Caki2 (cell line): ENCODE data around the gene SPPL2B. TPM values are rescaled to one million over a fixed set of nuclear protein-coding genes. Genes with fewer than 3 reads are reported as not detected.
"Not testable (repeated sequence)": the region's sequence is repeated elsewhere in the genome, so short reads cannot be mapped to it uniquely, and the experiment has no call there.

Experiments used
- DNase-seq: peaks from one replicate; pipeline ENCODE4 v3.0.0-alpha.2; 2015; ENCODE audit warnings: low read depth
- in situ Hi-C: cut with HindIII; loops from 2 replicates; pipeline ENCODE4 v1.10.0; 2016; ENCODE audit warnings: low sequenced_read_pairs, low pct_unique_long_range_greater_than_20kb, mixed read lengths
- total RNA-seq: library from RNA; depleted of rRNA; stranded (reverse); fragments of >200 nt; shearing (Covaris generic); gene quantifications from 2 replicates; pipeline ENCODE4 v1.2.3, GENCODE V29; 2014; ENCODE audit warnings: low replicate concordance

SPPL2B gene
- total RNA-seq, 1 experiment from 2014 or later, result 20.6 TPM

DNA sequence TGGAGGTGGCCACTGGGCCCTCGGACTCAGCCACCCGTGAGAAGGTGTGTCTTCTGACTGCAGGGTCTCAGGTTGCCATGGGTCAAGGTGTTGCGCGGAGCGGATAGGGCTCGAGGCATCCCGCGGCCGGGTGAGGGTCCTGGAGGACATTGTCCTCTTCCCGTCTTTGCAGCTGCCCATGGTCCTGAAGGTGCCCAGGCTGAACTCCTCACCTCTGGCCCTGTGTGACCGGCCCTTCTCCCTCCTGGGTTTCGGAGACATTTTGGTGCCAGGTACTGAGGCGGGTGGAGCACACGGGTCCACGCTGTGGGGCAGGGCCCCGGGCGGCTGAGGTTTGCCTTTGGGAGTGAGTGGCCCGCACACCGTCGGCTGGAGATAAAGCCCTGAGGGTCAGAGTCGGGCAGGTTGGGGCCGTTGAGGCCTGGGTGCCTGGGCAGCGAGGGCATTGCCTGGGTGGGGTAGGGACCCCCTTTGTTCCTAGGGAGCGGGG is 15.9 kb downstream of the SPPL2B start:
- in situ Hi-C loops, result no loop called here

DNA sequence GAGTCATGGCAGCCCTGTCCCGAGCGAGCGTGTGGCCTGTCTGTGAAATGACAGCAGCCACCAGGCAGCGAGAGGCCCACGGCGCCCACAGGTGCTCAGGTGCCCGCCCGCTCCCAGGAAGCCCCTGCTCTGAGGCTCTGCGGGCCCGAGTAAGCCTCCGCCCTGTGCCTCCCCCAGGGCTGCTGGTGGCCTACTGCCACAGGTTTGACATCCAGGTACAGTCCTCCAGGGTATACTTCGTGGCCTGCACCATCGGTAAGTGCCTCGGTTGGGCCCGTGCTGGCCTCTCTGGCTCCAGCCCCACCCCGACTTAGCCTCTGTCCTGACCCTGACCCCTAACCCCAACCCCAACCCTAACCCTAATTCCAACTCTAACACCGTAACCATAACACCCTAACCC is 16.6 kb downstream of the SPPL2B start:
- in situ Hi-C loops, result no loop called here
- DNase-seq, result no peak

More for the DNA sequence above, 15.9 kb downstream of the SPPL2B start:
- no peak for DNase-seq

DNA sequence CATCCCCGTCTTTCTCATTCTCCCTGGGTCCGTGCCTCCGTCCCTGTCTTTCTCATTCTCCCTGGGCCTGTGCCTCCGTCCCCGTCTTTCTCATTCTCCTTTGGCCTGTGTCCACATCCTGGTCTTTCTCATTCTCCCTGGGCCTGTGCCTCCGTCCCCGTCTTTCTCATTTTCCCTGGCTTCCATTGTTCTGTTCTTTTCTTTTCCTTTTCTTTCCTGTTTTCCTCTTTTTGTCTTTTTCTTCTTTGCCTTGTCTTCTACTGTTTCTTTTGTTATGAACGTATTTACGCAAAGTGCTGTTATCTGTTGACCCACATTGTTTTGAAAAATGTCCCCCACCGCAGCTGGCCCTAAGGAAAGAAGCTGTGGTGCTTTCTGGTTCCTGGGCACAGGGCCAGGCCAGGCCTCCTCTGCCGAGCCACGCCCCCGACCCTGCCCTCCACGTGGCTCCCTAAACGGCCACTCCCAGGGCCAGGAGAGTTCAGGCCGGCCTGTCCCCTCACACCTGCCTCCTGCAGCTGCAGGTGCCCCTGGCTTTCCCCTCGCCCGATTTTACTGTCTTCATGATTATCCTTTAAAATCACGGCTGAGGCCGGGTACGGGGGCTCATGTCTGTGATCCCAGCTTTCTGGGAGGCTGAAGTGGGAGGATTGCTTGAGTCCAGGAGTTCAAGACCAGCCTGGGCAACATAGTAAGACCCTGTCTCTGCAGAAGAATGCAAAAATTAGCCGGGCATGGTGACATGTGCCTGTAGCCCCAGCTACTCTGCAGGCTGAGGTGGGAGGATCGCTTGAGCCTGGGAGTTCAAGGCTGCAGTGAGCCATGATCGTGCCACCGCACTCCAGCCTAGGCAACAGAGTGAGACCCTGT is 17.5 kb downstream of the SPPL2B start:
- in situ Hi-C loops, result no loop called here
- DNase-seq, result no peak

DNA sequence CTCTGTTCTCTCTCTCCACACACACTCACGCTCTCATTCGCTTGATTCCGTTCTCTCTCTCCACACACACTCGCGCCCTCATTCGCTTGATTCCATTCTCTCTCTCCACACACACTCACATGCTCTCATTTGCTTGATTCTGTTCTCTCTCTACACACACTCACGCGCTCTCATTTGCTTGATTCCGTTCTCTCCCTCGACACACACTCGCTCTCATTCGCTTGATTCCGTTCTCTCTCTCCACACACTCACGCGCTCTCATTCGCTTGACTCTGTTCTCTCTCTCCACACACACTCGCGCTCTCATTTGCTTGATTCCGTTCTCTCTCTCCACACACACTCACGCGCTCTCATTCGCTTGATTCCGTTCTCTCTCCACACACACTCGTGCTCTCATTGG is 21.3 kb downstream of the SPPL2B start:
- in situ Hi-C loops, DNase-seq: not testable (repeated sequence)

DNA sequence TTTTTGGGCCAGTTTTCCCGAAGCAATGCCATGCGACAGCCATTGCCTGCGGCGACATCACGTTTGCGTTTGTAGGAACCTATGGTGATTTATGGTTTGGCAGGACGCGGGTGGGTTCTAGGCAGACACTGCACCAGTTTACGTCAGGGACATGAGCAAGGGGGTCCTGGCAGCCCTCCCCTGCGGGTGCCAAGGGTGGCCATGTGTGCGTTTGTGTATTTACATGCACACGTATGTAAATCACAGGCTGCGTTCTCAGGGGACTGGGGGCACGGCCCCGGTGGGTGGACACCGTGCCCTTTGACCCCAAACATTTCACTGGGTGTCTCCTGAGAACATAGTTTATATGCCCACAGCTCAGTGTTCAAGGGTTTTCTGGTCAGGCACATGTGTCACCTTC is 22.2 kb downstream of the SPPL2B start:
- no peak for DNase-seq
- in situ Hi-C loops, result no loop called here

DNA sequence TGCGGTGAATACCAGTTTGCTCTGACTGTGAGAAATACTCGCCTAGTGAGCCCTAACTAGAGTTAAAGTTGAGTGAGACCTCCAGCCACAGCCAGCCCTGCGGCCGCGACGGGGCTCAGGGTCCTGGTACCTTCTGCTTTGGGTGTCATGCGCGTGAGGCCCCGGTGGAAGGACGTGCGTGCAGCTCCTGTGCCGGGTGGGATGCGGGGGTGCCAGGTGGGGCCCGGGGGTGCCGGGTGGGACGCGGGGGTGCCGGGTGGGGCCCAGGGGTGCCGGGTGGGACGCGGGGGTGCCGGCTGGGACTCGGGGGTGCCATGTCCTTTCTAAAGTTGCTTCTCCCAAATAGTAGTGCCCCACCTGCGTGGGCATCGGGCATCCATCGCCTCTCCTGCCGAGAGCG is 23.1 kb downstream of the SPPL2B start:
- in situ Hi-C loops, result no loop called here
- no peak for DNase-seq

DNA sequence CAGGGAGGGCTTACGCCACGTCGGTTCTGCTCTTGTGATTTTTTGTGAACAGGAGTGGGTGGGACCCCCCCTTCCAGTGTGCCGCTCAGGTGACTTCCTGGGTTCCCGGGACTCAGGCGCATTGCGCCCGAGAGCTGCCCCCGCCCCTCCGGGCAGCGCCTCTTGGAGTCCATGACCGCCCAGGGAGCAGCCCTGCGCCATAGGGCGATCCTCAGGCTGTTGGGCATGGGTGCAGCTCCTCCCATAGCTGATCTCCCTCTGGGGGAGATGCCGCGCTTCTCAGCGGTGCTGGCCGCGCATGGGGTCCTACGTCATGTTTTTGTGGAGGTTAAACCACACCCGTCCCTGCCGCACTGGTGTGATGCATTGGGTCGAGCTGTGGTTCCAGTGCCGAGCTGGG is 23.6 kb downstream of the SPPL2B start:
- no peak for DNase-seq
- in situ Hi-C loops, result no loop called here

DNA sequence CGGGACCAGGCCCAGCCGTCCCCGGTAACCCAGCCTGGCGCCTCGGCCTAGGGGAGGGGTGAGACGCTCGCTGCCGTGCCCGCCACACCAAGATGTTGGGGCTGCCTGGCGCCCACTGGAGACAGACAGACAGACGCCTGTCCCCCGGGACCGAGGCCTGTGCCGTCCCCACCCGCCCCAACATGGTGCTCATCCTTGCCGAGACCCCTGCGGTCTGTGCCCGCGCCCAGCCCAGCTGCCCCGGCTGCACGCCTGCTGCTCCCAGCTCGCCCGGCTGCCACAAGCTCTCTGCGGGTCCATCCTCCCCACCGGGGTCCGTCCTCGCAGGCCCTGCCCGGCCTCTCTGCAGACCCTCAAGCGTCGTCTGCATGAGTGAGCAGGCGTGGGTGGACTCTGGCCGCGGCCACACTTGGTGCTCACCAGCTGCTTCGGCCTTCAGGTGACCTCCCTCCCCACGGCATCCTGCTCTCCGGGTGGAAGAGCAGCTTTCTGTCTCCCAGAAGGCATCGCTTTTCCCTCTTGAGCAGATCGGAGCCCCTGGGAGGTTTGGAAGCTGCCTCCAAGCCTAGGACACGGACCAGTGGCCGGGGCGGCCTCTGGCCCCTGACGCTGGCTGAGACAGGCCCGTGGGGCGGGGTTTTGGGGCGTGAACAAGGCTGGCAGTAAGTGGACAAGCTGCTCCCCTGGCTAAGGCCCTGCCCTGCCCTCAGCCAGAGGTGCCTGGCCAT is 24.8 kb downstream of the SPPL2B start:
- in situ Hi-C loops, result no loop called here

DNA sequence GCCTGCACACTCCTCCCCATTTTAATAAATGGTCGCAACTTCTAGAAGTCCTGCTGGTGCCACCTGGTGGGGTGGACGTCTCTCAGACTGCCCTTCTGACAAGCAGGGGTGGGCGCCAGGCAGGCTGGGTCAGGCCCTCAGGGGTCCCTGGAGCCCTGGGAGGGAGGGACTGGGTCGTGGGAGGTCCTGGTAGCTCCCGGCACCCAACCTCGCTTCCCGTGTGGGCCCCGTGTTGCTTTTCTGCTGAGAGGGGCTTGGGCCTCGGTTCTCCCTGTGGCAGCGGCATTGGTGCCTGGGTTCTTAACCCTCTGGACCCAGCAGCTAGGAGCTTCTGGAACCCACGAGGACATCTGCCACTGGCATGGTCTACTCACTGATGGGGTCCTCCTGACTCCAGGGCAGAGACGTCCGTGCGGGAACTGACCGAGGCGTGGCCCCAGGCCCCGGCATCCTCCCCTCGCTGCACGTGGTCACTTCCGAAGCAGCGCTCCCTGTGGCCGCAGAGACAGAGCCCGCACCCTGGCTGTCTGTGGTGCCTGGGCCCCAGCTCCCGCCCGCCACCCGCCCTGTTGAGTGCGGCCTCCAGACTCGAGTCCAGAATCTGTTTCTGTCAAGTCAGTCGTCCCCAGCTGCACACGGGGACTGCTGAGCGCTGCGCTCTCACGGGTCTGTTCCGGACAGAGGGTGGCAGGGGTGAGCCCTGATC is 25.6 kb downstream of the SPPL2B start:
- in situ Hi-C loops, result no loop called here
- no peak for DNase-seq

More for the DNA sequence above, 24.8 kb downstream of the SPPL2B start:
- DNase-seq, result no peak

DNA sequence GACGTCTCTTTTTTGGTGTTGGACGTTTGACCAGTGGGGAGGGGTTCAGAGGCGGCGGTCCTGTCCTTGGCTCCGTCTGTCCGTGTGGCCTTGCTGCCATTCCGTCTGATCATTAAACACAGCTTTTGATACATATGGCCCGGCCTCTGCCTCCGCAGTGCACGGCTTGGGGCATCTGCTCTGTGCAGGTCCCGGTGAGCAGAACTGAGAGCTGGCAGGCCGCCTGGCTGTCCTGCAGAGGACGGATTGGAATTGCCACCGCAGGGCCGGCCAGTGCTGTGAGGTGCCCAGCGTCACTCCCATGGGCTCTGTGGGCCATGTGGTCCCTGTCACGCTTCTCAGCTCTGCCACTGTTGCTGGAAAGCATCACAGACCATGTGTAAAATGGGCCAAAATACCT is 26.2 kb downstream of the SPPL2B start:
- in situ Hi-C loops, result no loop called here
- no peak for DNase-seq

DNA sequence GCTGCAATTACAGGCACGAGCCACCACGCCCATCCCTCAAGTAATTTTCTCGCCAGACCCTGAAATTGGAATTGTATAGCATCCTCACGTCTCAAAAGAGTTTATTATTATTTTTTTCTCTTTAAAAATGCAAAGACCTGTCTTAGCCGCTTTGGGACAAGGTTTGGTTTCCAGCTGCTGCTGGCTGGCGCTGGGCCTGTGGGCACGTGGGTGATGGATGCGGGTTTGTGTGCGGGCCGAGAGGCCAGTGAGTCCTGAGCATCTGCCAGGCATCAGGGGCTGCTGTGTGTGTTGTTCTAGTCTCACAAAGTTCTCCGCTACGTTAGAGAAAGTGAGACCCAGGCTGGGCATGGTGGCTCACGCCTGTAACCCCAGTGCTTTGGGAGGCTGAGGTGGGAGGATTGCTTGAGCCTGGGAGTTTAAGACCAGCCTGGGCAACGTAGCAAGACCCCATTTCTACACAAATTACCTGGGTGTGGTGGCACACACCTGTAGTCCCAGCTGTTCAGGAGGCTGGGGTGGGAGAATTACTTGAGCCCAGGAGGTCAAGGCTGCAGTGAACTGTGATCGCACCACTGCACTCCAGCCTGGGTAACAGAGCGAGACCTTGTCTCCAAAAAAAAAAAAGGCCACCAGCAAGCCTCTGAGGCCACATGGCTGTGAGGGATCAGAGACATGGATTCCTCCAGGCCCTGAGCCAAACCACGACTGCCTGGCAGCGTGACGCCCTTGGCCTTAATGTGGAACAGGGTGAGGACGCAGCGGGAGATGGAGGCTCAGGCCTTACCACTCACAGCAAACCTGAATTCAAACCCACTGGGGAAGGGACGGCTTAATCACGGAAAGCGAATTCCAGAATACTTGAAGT is 26.9 kb downstream of the SPPL2B start:
- in situ Hi-C loops, result no loop called here
- peak; percentile 6 for DNase-seq

DNA sequence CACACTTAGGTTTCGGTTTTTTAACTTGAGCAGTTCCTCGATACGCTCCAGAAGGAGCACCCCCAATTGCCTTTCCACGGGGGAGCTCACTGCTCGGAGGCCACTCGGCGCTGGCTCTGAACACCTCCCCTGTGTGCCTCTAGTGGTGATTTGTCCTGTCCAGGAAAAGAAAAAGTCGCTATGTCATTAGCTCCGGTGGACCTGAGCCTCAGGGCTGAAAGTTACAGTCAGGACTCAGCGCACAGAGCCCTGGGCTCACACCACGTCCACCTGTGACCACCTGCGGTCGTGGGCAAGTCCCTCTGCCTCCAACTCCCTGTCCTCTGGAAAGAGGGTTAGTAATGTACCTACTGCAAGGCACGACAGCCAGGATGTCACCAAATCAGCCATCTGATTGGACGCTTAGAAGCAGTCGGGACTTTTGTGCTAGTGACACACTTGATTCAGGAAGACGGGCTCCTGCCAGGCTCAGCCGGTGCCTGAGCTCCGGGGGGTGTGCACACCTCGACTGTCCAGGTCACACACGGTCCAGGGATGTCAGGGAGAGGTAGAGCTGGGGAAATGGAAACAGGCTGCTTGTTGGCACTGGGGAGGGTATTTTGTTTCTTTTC is 27.7 kb downstream of the SPPL2B start:
- no peak for DNase-seq
- in situ Hi-C loops, result no loop called here

DNA sequence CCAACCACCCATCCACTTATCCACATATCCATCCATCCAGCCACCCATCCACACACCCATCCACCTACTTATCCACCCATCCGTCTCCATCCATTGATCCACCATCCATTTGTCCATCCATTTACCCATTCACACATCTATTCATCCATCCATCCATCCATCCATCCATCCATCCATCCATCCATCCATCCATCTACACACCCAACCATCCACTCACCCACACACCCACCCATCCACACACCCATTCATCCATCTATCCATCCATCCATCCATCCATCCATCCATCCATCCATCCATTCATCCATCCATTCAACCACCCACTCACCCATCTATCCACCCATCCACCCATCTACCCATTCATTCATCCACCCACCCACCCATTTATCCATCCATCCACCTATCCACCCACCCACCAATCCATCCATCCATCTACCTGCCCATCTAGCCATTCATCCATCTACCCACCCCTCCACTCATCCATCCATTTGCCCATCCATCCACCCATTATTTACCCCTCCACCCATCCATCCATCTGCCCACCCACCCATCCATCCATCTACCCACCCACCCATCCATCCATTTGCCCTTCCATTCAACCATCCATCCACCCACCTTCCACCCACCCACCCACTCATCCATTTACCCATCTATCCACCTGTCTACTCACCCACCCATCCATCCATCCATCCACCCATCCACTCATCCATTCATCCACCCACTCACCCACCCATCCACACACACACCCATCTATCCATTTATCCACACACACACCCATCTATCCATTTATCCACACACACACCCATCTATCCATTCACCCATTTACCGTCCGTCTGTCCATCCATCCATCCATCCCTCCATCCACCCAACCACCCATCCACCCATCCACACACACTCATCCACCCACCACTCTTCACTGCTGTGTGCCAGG is 29.1 kb downstream of the SPPL2B start:
- no peak for DNase-seq
- in situ Hi-C loops, result no loop called here

DNA sequence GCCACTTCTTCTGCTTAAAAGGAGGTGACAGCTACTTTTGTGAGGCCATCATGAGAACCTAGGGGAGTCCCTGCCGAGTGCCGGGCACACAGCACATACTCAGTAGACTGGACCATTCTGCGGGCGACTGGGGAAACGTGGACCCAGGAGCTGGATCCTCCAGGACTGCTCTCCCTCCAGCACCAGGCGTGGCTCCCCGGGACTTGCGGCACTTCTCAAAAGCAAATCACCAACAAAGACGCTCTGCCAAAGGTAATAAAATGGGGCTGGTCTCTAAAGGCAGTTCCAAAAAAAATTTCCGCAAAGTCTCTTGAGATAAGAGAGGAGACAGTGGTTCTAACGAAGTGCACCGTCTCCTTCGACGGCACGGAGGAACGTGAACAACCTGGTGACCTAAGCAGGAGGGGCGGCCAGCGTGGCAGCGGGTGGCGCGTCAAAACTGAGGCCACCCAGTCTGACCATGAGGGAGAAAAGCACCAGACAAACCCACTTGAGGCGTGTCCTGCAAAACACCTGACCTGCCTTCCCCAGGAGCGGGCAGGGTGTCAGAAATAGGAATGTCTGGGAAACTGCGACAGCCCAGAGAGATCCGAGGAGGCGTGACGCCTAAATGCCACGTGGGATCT is 30.2 kb downstream of the SPPL2B start:
- no peak for DNase-seq
- in situ Hi-C loops, result no loop called here

DNA sequence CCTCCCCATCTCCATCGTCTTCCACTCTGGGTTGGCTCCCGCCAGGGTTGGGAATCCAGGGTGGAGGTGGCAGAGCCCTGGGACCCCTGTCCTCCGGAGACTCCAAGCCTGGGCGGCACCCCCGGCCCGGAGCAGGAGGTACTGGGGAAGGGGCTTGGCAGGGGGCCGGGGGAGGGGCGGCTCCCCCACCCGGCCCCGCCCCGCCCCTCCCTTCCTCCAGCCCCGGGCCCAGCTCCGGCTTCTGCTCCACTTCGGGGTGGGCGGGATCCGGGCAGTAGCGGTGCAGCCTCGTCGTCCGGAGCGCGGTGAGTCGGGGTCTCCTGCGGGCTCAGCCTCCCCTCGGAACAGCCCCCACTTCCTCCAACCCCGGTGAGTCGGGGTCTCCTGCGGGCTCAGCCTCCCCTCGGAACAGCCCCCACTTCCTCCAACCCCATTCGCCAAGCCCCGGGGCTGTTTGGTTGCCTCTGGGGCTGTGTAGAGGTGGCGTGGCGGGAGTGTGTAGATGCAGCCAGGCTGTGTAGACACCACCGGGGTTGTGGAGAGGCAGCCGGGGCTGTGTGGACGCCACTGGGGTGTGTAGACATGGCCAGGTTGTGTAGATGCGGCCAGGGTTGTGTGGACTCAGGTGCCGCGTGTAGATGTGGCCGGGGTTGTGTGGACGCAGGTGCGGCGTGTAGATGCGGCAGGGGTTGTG is 31.7 kb downstream of the SPPL2B start, which contains the start of gene TMPRSS9:
TSS of gene TMPRSS9 (plus strand) at position 274 of the 694 bp plus-strand sequence. CDS start 29,521 bp downstream, outside the sequence.
- no peak for DNase-seq
- in situ Hi-C loops, result no loop called here

DNA sequence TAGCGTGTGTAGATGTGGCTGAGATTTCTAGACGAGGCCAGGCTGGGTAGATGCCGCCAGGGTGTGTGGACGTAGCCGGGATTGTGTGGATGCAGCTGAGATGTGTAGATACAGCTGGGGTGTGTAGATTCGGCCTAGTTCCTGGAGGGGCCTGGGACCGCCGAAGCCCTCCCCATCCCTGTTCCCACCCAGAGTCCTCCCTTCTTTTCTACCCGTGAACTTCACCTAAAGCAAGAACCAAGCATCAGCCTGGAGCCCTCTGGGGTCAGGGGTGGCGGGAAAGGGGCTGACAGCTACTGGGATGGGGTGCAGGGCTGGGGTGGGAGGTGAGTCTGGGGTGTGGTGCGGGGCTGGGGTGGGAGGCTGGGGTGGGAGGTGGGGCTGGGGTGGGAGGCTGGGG is 32.3 kb downstream of the SPPL2B start:
- in situ Hi-C loops, result no loop called here
- no peak for DNase-seq
